GM18505 (cell line): Measurements from ENCODE around the gene CLMP.
"Not testable (repeated sequence)": the region's sequence is repeated elsewhere in the genome, so short reads cannot be mapped to it uniquely, and the experiment has no call there.

Experiments
- ATAC-seq: cut with Tn5 transposase; IDR thresholded peaks from one replicate; pipeline ENCODE4 v1.9.1; 2021; ENCODE audit not compliant: unreplicated experiment
- POLR2A ChIP-seq: IDR thresholded peaks from 4 replicates; pipeline ENCODE4 v1.6.1; 2011; ENCODE audit warnings: borderline replicate concordance; ENCODE audit not compliant: insufficient read depth, insufficient read length; ENCODE audit errors: extremely low read depth

CLMP gene

DNA sequence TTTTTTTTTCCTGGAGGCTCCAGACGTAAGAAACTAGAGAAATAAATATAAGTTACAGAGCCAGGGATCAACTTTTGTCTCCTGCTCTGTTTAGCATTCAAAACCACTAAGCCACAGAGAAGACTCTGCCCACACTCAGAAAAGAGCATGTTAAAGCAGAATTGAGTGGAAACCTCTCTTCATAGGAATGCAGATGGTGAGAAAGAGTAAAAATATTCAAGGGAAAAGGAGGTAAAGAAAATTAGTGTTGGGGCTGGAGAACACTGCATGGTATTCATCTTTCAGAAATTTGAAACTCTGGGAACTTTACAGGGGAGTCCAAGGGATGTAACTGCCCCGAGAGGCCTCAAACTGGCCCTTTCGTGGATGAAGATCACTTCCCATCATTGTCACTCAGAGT, 65.1 kb downstream of the CLMP start:
- ATAC-seq, result no peak
- no peak for TF ChIP-seq POLR2A

DNA sequence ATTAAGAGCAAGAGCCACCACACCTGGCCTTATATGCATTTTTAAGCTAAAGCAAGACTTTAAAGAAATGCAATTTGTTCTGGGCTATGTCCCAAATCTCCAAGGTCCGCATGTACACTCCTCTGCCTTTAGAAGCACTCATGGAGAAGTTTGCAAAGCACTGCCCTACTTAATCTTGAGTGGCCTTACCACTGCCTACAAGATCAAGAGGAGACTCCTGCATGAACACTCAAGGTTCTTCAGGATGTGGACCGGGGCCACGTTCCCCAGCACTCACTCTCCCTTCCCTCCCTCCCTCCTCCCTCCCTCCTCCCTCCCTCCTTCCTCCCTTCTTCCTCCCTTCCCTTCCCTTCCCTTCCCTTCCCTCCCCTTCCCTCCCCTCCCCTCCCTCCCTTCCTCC, 69.9 kb downstream of the CLMP start:
- no peak for TF ChIP-seq POLR2A
- ATAC-seq, result no peak

DNA sequence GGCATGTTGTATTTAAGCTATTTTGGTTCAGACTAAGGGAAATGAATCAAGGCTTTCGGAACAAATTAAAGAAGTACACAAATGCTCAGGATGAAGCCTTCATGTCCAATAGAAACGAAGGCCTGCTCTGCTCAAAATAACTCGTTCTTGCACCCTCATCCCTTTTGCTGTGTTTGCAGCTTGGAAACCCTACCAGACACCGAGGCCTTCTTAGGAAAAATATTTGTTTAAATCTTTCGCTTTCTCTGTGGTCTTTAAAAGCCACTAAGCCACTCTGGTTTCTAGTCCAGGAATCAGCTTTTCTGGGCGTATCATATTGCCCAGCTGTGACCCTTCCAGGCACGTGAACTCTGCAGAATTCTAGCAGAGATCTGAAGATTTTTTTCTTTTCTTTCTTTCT, 72.2 kb downstream of the CLMP start:
- TF ChIP-seq POLR2A, result no peak
- ATAC-seq, result no peak

DNA sequence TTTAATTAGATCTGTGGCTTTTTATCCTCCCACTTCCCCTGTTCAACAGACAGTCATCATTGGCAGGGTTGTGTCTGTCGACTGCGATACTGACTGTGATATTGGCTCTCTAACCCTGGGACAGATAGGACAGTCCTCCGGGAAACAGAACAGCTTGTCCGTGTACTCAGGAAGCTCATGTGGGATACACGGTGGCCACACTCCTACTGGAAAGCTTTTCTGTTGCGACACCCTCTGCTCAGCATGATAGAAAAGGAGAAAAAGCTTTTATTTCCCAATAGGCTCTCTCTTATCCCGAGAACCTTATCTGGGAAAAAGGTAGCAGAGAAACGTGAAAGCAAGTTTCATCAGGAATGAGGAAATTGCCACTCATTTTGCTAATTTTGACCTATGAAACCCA, 72.7 kb downstream of the CLMP start:
- ATAC-seq, result no peak
- no peak for TF ChIP-seq POLR2A

DNA sequence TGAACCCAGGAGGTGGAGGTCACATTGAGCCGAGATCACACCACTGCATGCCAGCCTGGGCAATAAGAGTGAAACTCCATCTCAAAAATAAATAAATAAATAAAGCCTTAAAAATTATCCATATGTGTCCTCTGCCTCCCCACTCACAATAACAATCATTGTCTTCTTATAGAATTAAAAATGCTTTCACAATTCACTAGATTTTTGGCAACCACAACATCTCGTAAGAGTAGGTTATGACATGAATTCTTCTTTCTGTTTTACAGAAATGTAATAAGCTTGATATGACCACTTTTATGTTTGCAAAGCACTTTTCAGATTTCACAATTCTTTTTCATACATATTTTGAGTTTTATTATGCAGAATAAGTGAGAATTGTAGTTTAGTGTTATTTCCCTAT, 78.6 kb downstream of the CLMP start:
- TF ChIP-seq POLR2A, result no peak
- no peak for ATAC-seq

DNA sequence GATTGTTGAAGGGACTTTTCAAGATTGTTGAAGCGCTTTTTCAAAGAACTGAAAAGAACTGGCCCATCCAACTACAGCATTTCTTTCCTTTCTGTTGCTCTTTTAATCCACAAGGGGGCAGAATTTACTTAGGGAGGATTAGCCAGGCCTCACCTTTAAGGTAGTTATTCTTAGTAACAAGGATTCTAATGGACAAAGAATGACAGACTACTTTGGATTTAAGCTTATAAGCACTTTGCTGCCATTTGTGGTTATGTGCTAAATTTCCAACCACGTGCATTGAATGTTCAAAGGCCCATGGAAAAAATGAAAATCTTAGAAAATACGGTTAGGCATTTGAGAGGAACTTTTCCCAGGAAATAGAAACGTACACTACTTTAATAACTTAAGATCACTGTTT, 83.6 kb downstream of the CLMP start:
- no peak for ATAC-seq
- TF ChIP-seq POLR2A, result no peak

DNA sequence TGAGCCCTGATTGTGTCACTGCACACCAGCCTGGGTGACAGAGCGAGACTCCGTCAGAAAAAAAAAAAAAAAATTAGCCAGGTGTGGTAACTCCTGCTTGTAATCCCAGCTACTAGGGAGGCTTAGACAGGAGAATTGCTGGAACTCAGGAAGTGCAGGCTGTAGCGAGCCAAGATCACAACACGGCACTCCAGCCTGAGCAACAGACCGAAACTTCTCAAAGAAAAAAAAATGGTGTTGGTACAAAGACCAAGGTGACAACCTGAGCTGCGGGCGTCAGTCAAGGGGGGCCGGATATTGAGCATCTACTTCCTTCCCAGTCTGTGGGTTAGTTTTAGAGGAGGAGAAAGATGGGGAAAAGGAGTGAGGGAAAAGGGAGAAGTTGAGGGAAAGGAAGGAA, 84.7 kb downstream of the CLMP start:
- no peak for ATAC-seq
- no peak for TF ChIP-seq POLR2A

DNA sequence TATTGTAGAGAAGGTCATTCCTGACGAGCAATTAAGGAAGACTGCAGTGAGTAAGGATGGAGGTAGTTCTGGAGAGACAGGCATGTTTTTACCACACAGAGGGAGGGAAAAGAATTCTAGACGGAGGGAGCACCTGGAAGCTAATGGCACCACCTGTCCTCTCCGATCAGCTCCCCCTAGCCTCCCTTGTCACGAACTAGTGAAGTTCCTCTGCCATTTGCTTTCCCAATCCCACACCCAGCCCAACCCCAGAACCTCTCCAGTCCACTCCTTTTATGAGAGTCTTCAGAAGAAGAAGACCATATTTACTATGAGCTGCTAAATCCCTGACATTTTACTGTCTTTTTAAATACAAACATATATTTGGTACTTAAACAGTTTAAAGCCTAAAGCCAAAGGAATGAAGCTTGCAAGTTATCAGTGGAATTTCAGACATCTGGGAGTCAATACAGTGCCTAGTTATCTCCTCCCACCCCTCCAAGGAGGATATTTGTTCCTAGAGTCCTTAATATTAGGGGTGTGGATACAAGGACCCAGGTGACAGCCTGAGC, 87.0 kb downstream of the CLMP start:
- no peak for TF ChIP-seq POLR2A
- ATAC-seq, result no peak

DNA sequence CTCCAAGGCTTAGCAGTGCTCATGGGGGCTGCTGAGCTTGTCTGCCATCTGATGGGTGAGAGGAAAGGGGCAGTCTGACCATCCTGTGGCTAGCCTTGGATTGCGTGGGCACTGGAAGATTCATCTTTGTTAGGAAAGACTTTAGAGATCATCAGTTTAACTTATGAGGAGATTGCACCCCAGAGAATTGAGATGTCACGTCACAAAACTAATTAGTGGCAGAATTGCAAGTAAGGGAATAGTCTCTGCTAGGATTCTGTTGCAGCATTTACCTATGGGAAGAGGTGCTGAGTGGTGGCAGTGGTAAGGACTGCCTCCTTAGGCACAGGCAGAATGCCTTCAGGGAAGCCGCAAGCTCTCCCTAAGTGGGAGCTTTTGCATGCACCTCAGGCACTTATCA, 90.4 kb downstream of the CLMP start:
- ATAC-seq, result no peak
- TF ChIP-seq POLR2A, result no peak

DNA sequence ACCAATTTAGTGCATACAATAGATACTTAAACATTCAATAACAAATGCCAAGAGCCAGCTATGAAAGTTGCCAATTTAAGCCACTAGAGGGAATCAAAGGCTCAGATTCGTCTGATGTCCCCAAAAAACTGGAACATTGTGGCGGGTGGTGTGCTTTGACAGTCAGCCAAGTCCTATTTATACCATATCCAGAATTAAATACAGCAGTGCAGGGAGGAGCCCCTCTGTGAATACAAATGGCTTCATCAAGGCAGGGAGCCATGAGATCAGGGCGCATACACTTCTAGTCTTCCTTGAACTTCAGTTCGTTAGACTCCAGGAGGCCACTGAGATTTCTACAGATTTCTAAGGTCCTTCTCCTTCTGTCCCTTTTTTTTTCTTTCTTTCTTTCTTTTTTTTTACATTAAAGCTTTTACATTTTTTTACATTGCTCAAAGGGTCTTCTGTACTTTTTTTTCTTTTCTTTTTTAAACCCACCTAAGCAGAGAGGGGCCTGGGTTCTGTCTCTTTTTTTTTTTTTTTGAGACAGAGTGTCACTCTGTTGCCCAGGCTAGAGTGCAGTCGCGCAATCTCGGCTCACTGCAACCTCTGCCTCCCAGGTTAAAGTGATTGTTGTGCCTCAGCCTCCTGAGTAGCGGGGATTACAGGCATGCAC, 91.6 kb downstream of the CLMP start:
- ATAC-seq, result no peak
- TF ChIP-seq POLR2A, result no peak

DNA sequence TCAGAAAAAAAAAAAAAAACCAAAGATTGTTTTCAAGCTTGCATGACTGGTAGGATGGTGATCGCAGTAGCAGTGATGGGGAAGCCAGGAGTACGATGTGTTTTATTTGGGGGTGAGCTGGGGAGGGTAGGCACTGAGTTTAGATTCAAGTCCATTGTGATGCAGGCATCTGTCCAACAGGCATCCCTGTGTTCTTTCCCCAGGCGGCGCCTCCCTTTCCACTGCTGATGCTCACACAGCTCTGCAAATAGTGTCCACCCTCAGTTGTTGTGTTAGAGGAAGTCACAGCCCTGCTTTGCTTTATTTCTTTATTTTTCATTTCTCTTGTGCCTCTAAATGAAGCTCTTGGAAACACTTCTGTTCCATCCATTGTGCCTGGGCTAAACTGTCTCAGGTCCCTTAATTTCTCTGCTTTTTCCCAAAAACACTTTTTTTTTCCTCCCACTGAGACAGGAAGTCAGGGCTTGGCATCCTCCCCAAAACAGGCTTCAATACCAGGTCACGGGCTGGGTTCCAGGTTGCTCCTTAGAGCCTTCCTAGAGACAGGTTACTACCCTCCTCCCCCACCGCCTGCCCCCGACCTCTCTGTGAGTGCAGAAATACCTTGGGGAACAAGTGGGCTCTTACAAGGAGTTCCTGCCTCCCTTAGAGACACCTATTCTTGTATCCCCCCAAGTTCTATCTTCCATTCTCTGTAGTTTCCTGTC, 94.5 kb downstream of the CLMP start:
- TF ChIP-seq POLR2A, result no peak
- ATAC-seq, result no peak

DNA sequence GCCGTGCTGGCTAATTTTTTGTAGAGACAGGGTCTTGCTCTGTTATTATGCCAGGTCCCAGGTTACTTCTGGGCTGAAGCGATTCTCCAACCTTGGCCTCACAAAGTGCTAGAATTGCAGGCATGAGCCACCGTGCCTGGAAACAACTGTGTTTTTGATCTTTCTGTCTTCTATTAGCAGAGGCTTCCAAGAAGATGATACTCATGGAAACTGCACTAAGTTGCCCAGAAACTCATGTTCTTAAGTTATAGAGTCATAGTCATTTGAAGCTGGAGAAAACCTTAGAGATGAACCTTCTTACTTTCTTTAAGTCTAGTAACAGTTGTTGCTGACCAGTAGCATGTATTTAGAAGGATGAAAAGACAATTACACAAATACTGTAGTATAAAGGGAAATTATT, 96.1 kb downstream of the CLMP start:
- ATAC-seq, result no peak
- TF ChIP-seq POLR2A, result no peak

DNA sequence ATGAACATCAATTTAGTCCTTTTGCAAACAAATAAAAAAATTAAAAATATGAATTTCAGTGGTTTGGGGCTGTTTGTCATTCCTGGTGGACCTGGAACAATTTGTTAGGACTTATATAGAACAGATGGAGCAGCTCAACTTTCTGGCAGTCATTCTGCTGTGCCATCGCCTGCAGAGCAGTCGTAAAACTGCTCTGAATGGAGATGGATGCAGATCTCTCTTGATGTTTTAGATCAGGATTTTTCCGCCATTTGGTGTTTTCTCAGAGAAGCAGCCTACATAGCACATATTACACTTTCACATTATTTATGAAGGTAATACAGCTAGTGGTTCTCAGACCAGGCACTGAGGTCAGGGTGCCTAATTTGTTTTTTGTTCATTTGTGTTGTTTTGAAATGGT, 101.3 kb downstream of the CLMP start:
- TF ChIP-seq POLR2A, result no peak

DNA sequence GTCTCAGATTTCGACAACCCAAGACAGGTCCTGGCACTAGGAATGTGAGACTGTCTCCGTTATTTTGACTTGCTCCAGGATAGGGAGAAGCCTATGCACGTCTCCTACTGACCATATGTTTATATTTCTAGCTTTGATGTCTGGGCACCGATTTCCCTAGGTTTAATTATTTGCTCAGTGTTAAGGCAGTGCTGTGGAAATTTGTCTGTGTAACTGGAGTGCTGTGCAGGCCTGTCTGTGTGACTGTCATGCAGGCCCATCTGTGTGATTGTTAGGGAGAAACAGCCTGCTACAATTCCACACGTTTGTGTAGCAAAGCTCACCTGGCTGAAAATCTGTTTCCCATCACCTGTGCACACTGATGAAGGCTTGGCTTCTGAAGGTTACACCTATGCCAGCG, 103.5 kb downstream of the CLMP start:
- no peak for ATAC-seq
- no peak for TF ChIP-seq POLR2A

More for the DNA sequence above, 101.3 kb downstream of the CLMP start:
- no peak for ATAC-seq

DNA sequence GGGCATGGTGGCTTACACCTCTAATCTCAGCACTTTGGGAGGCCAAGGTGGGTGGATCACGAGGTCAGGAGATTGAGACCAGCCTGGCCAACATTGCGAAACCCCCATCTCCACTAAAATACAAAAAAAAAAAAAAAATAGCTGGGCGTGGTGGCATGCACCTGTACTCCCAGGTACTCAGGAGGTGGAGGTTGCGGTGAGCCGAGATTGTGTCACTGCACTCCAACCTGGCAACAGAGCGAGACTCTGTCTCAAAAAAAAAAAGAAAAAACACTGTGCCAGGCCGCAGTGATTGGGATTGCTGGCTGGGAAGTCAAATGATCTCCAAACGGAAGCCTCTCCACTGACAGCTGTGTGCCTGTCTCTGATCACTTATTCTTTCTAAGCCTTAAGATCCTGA, 104.9 kb downstream of the CLMP start:
- not testable (repeated sequence) for ATAC-seq

DNA sequence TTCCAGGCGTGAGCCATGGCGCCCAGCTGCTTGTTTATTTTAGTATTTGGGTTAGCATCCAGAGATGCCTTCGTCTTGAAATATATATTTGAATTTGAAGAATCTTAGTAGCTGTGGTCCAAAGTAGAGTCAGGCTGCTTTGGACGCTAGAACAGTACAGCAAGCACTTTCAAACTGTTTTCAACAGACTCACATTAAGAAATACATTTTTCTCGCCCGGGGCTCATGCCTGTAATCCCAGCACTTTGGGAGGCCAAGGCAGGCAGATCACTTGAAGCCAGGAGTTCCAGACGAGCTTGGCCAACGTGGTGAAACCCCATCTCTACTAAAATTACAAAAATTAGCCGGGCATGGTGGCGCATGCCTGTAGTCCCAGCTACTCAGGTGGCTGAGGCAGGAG, 106.2 kb downstream of the CLMP start:
- ATAC-seq, result not testable (repeated sequence)

DNA sequence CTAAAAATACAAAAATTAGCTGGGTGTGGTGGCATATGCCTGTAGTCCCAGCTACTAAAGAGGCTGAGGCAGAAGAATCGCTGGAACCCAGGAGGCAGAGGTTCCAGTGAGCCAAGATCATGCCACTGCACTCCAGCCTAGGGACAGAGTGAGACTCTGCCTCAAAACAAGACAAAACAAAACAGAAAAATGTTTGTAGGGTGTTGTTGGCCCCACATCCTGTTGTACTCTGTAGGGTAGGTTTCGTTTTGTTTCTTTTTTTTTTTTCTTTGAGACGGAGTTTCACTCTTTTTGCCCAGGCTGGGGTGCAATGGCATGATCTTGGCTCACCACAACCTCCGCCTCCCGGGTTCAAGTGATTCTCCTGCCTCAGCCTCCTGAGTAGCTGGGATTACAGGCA, 107.4 kb downstream of the CLMP start:
- ATAC-seq, result peak; percentile 77
